ELF-1 (cell line): Measurements from ENCODE around the gene CENPU.
"Not testable (repeated sequence)": the region's sequence is repeated elsewhere in the genome, so short reads cannot be mapped to it uniquely, and the experiment has no call there.

Experiments used
- DNase-seq: peaks from one replicate; pipeline ENCODE4 v3.0.0-alpha.2; 2016; ENCODE audit warnings: low read depth, low spot score

The CENPU gene

DNA sequence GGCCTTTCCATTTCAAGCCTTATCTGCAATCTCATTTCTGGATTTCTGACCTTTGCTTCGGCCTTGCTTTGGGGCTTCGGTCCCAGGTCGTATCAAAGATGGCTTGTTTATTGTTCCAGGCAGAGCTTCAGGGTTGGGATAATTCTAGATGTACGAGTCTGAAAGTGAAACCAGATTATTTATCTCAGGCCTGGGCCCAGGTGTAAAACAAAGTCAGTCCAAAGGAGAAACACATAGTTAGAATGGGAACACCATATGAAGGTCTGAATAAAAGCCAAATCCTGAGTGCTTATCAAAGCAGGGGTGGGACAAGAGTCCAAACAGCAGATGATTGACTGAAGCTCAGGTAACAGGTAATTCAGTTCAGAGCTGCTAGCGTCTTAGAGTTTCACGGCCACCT, 67.2 kb downstream of the CENPU start:
- no peak for DNase-seq

- DNase-seq: peak; percentile 44
These were observed 69.3 kb downstream of the CENPU start for GRCh38 chr4:184664445-184665210.

DNA sequence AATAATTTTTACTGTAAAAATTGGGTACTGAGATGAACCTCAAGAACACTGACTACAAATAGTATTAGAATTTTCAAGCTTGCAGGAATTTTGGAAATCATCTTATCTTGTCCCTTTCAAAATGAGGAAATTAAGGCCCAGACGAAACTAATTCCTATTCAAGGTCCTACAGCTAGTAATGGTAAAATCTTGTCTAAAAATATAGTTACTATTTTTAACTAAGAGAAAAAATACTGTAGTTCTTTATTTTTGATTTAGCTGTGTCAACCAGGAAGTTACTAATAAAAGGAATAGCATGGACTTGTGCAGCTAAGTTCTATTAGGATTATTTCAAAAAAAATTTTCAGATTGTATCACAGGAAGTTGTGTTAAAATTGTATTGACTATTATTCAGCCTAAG, 71.7 kb downstream of the CENPU start:
- no peak for DNase-seq

DNA sequence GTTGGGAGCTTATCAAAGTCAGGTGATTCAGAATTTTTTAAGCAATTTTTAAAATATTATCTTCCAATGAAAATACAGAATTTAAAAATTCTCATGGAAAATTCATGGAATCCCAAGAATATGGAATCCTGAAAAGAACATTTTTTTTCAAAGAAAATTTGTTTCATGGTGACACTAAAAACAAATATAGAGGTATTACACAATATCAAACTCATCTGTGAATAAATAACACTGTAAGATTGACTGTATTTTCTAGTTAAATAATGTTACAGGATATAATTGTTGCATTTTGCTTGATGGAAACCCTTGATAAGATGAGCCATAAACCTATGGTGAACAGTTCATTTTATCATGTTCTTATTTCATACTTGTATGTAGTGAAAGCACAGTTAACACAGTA, 72.9 kb downstream of the CENPU start:
- DNase-seq: no peak

DNA sequence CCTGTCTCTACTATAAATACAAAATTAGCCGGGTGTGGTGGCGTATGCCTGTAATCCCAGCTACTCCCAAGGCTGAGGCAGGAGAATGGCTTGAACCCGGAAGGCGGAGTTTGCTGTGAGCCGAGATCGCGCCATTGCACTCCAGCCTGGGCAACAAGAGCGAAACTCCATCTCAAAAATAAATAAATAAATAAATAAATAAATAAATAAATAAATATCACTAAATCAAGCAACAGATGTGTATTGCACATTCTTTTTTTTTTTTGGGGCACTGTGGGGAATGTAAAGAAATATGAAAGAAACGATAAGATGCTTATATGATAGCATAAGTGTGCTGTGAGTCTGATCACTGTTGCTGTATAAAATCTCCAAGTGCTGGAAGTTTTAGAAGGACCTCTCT, 76.1 kb downstream of the CENPU start:
- not testable (repeated sequence) for DNase-seq

DNA sequence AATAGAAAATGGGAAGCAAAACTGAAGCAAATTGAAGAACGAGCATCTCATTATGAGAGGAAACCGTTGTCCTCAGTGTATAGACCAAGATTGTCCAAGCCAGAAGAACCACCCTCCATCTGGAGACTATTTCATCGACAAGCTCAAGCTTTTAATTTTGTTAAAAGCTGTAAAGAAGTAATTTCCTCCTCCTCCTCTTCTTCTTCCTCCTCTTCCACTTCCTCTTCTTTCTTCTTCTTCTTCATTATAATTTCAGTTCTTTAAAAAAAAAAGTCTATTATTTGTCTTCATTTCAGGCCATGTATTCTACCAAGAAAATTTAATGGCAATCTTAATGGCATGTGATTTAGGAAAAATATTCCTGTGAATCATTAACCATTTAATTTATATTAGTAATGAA, 76.8 kb downstream of the CENPU start:
- no peak for DNase-seq

- no peak for DNase-seq
These were observed 77.7 kb downstream of the CENPU start for GRCh38 chr4:184655889-184656869.

DNA sequence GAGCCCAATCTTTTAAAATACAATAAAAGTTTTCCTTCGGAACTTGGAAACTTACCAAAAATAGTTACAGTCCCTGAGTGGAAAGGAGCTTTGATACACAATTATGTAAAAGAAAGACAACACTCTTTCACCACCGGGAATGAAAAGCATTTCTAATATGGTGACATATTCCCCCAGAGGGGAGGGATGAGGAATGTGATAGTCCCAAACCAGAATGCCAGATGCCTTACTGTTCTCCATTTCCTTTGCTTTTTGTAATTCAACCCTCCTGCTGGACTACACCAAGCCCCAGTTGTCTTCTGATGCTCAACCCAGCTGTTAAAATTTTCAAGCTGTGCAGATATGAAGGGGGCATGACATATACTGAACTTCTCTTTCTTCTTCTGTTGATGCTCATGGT, 80.2 kb downstream of the CENPU start:
- DNase-seq: no peak

- not testable (repeated sequence) for DNase-seq
These were observed 81.2 kb downstream of the CENPU start for GRCh38 chr4:184652681-184653080.

GRCh38 chr4:184651899-184652298, 82.0 kb downstream of the CENPU start:
- peak; percentile 28 for DNase-seq

- DNase-seq: peak; percentile 71
These were observed 83.7 kb downstream of the CENPU start for GRCh38 chr4:184649971-184650855.

DNA sequence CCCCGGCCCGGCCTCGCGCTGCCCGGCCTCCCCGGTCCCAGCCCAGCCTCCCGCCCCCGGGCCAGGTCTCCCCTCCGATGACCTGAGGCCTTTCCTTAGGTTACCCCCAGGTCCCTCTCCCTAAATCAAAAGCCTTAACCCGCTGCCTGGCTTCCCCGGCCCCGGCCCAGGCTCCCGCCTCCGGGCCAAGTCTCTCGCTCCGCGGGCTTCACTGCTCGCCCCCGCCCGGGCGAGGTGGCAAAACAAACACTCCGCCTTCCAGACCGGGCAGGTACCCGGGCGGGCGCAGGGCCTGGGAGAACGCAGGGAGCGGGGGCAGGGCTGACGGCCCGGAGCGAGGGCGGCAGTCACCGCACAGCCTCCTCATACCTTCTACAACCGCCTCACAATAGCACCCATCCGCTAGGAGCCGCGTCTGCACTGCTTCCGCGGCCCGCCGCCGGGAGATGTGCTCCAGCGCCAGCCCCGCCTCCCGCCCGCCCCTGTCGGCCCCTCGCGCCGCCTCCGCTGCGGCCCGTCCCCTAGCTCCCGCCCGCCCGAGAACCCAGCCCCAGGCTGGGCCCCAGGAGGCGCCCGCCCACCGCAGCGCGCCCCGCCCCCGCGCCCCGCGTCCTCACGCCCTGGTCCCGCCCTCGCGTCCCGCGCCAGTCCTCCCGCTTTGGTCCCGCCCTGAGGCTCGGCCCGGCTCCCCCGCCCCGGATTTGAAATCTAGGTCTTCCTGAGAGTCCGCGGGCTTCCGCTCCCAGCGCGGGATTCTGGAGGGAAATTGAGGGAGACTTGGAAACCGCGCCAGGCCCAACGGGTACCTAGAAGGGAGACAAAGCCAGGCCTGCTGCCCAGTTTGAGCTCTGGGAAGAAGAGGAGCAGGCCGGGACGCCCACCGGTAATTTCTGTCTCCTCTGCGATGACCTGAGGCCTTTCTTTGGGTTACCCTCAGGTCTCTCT, 84.6 kb downstream of the CENPU start, which contains the start of the genes CASP3 and PRIMPOL:
Gene CASP3, minus strand, starts transcription at position 422 of the 945 bp plus-strand sequence. CDS start 10,994 bp downstream, outside the sequence.
Gene PRIMPOL, plus strand, starts transcription at position 713 of the 945 bp plus-strand sequence. CDS start 7,403 bp downstream, outside the sequence.
- peak; percentile 90 for DNase-seq

DNA sequence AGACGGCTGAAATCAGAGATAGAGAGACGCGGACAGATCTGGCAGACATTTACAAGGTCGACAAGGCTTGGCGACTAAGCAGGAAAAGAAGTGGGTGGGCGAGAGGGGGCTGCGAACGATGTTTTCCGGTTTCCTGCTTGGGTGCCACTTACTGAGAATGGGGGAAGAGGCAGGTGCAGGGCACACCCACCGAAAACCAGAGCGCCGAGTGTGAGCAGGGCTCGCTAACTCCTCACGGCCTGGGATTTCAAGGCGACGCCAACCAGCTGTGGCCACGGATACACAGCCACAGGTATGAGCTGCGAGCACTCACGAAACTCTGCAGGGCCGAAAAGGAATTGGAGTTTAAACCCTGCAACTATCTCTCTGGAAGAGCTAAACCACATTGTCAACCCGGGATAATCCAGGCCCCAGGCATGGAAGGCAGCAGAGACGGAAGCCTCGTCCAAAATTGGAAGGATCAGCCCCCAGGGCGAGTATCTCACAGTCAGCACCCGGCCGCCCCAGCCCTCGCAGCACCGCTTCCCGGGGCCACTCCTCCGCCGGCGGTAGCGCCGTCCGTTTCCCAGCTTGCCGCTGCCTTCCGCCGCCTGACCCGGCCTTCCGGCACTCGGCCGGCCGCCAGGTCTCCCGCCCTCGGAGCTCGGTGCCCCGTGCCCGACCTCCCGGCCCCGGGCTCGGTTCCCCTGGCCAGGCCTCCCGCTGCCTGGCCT, 85.4 kb downstream of the CENPU start:
- DNase-seq: peak; percentile 81

DNA sequence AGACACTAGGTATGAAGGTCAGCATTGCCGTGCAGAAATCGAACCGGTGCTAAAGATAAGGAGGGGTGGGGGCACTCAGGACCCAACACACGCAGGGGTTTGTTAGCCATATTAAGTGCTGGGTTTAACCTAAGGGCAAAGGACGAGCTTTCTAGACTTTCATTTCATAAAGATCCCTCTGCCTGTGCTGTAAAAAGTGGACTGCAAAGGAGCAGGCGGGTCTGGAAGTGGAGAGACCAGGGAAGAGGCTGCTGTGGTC, 85.9 kb downstream of the CENPU start:
- DNase-seq: no peak

- DNase-seq: no peak
These were observed 86.4 kb downstream of the CENPU start for GRCh38 chr4:184647266-184648053.

- no peak for DNase-seq
These were observed 87.8 kb downstream of the CENPU start for GRCh38 chr4:184645904-184646610.

DNA sequence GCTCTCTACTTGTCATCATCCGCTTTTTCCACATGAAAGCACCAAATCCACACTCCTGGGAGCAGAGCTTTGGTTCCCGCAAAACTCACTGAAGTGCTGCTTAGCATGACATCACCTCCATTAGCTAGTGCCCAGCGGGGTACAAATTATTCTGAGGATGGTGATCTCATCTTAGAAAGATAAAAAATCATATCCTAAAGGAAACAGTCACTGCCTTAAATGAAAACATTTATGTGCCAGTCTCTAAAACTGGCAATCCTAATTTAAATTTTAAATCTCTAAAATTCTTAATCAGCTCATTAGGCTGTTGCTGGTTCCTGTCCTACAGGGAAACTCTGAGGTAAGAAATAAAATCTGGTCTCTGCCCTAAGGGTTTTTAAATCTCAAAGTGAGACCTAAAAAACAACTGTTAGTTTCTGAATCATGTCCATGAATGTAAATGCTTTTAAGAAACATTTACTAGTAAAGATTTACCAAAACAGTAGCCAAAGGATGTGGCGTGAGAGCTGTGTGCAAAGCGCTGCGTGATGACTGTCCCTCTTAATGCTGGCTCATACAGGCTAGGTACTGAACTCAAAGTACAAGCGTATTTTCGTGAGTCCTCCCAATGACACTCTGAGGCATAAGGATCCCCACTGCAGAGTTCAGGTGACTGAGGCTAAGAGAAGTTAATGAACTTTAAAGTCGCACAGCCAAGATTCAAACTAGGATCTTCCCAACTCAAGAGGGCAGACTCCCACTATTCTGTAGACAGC, 89.2 kb downstream of the CENPU start:
- DNase-seq: no peak
